WTC11 (cell line): ENCODE measurements around the gene PCSK5. TPM values are rescaled to one million over a fixed set of nuclear protein-coding genes. Genes with fewer than 3 reads are reported as not detected.

ENCODE experiments used
- ATAC-seq: fragments of 200-7000 bp; cut with Tn5 transposase; 2 replicates; pipeline ENCODE4 v1.10.0; 2021; ENCODE audit warnings: mild to moderate bottlenecking, moderate library complexity
- CTCF ChIA-PET: fragments of 300-600 bp; sonication (Branson Sonifier 250); formaldehyde crosslinking; loops from one replicate; lab custom pipeline; 2021; ENCODE audit warnings: antibody characterized with exemption; lab: Charles Lee
- POLR2A ChIA-PET: fragments of 350-600 bp; sonication (Branson Sonifier 250); formaldehyde crosslinking; loops from one replicate; lab custom pipeline; 2021; ENCODE audit warnings: antibody characterized with exemption; lab: Charles Lee
- DNase-seq: peaks from one replicate; pipeline ENCODE4 v3.0.0; 2021; ENCODE audit warnings: low spot score
- H3K27ac Mint-ChIP-seq: 2 replicates; pipeline ENCODE4 v1.8.0; 2021; ENCODE audit warnings: mixed read lengths
- H3K27me3 Mint-ChIP-seq: 2 replicates; pipeline ENCODE4 v1.8.0; 2021; ENCODE audit warnings: low read depth, mild to moderate bottlenecking, moderate library complexity, mixed read lengths
- H3K36me3 Mint-ChIP-seq: 2 replicates; pipeline ENCODE4 v1.8.0; 2021; ENCODE audit warnings: mixed read lengths
- H3K4me1 Mint-ChIP-seq: 2 replicates; pipeline ENCODE4 v1.8.0; 2022; ENCODE audit warnings: mixed read lengths
- H3K4me3 Mint-ChIP-seq: 2 replicates; pipeline ENCODE4 v1.8.0; 2021; ENCODE audit warnings: mild to moderate bottlenecking, moderate library complexity, mixed read lengths
- H3K9me3 Mint-ChIP-seq: 2 replicates; pipeline ENCODE4 v1.8.0; 2021; ENCODE audit warnings: mixed read lengths
- ATF3 ChIP-seq: sonication (generic); formaldehyde crosslinking; conservative IDR thresholded peaks from 2 replicates; pipeline ENCODE4 v1.8.1; 2022; ENCODE audit warnings: mild to moderate bottlenecking, missing genetic modification reagents
- CDX4 ChIP-seq: fragments of 250-450 bp; sonication (Bioruptor Pico); IDR thresholded peaks from 2 replicates; pipeline ENCODE4 v1.9.0; 2021; ENCODE audit warnings: moderate library complexity, mild to moderate bottlenecking, inconsistent platforms, borderline replicate concordance
- FOXP4 ChIP-seq: sonication (generic); formaldehyde crosslinking; IDR thresholded peaks from 2 replicates; pipeline ENCODE4 v1.8.0; 2022; ENCODE audit warnings: mild to moderate bottlenecking, missing genetic modification reagents
- GABPB1 ChIP-seq: sonication (generic); formaldehyde crosslinking; IDR thresholded peaks from 2 replicates; pipeline ENCODE4 v1.8.1; 2023; ENCODE audit warnings: mild to moderate bottlenecking, missing genetic modification reagents
- GRHL2 ChIP-seq: fragments of 250-450 bp; sonication (Bioruptor Pico); IDR thresholded peaks from 2 replicates; pipeline ENCODE4 v1.8.0; 2022; ENCODE audit warnings: mild to moderate bottlenecking, moderate library complexity; ENCODE audit not compliant: insufficient replicate concordance, severe bottlenecking
- HMGA2 ChIP-seq: fragments of 250-450 bp; sonication (Bioruptor Pico); IDR thresholded peaks from 2 replicates; pipeline ENCODE4 v1.4.0; 2021; ENCODE audit warnings: mild to moderate bottlenecking, moderate library complexity
- MXD4 ChIP-seq: fragments of 250-450 bp; sonication (Bioruptor Pico); IDR thresholded peaks from 2 replicates; pipeline ENCODE4 v1.8.0; 2021; ENCODE audit warnings: mild to moderate bottlenecking, moderate library complexity, borderline replicate concordance
- NFATC4 ChIP-seq: fragments of 250-450 bp; sonication (Bioruptor Pico); IDR thresholded peaks from 2 replicates; pipeline ENCODE4 v1.9.0; 2021; ENCODE audit warnings: mild to moderate bottlenecking
- NFYB ChIP-seq: sonication (generic); formaldehyde crosslinking; conservative IDR thresholded peaks from 2 replicates; pipeline ENCODE4 v1.8.0; 2022; ENCODE audit warnings: low read depth, missing genetic modification reagents
- NR3C1 ChIP-seq: sonication (generic); formaldehyde crosslinking; conservative IDR thresholded peaks from 2 replicates; pipeline ENCODE4 v1.8.1; 2023; ENCODE audit warnings: low read depth, mild to moderate bottlenecking, missing genetic modification reagents
- PRDM15 ChIP-seq: sonication (generic); formaldehyde crosslinking; IDR thresholded peaks from 2 replicates; pipeline ENCODE4 v1.8.0; 2022; ENCODE audit warnings: missing genetic modification reagents
- PREB ChIP-seq: sonication (generic); formaldehyde crosslinking; IDR thresholded peaks from 2 replicates; pipeline ENCODE4 v1.8.1; 2022; ENCODE audit warnings: mild to moderate bottlenecking, missing genetic modification reagents, moderate library complexity, borderline replicate concordance
- USF2 ChIP-seq: sonication (generic); formaldehyde crosslinking; IDR thresholded peaks from 2 replicates; pipeline ENCODE4 v1.8.1; 2023; ENCODE audit warnings: mild to moderate bottlenecking, missing genetic modification reagents, moderate library complexity
- ZMAT4 ChIP-seq: fragments of 250-450 bp; sonication (Bioruptor Pico); IDR thresholded peaks from 2 replicates; pipeline ENCODE4 v1.9.0; 2021; ENCODE audit warnings: mild to moderate bottlenecking
- ZNF219 ChIP-seq: sonication (generic); formaldehyde crosslinking; IDR thresholded peaks from 2 replicates; pipeline ENCODE4 v1.8.0; 2023; ENCODE audit warnings: missing genetic modification reagents, mild to moderate bottlenecking, borderline replicate concordance
- ZNF317 ChIP-seq: sonication (generic); formaldehyde crosslinking; IDR thresholded peaks from 2 replicates; pipeline ENCODE4 v1.8.1; 2023; ENCODE audit warnings: low read depth, mild to moderate bottlenecking, moderate library complexity, missing genetic modification reagents, borderline replicate concordance
- ZNF416 ChIP-seq: fragments of 250-450 bp; sonication (Bioruptor Pico); IDR thresholded peaks from 2 replicates; pipeline ENCODE4 v1.9.0; 2021; ENCODE audit warnings: mild to moderate bottlenecking, inconsistent platforms
- ZNF423 ChIP-seq: fragments of 250-450 bp; sonication (Bioruptor Pico); IDR thresholded peaks from 2 replicates; pipeline ENCODE4 v2.1.2; 2022; ENCODE audit warnings: mild to moderate bottlenecking, moderate library complexity
- total RNA-seq: library from RNA; stranded (reverse); gene quantifications from 3 replicates; pipeline ENCODE4 v1.2.3, GENCODE V29; 2021
- TF ChIP-seq, protein P1 (sequence below): fragments of 250-450 bp; sonication (Bioruptor Pico); IDR thresholded peaks from 2 replicates; pipeline ENCODE4 v2.1.2; 2022; ENCODE audit warnings: mild to moderate bottlenecking, moderate library complexity
- TF ChIP-seq, protein P2 (sequence below): sonication (generic); formaldehyde crosslinking; IDR thresholded peaks from 2 replicates; pipeline ENCODE4 v1.8.1; 2023; ENCODE audit warnings: mild to moderate bottlenecking, missing genetic modification reagents, moderate library complexity
- TF ChIP-seq, protein P3 (sequence below): fragments of 200-600 bp; IDR thresholded peaks from 2 replicates; pipeline ENCODE4 v1.8.0; 2022; ENCODE audit warnings: antibody characterized with exemption

The PCSK5 gene
- total RNA-seq, 1 experiment from 2014 or later: 30.6 TPM

- Mint-ChIP-seq H3K9me3 (peaks cover 16% of the 10 kb centered on the region), H3K27ac (no peak overlapping the region), H3K27me3 (no peaks in the 10 kb centered on the region), H3K4me3 (no peak overlapping the region), H3K36me3 (no peaks in the 10 kb centered on the region; the same call in 1 of the 2 replicates), H3K4me1 (0 out of 2 replicates have a peak, but pooled peaks cover 2% of the 10 kb centered on the region)
- no peak for TF ChIP-seq PREB (CRISPR knock-in tag)
- no peak for TF ChIP-seq NR3C1
- no peak for TF ChIP-seq GABPB1 (CRISPR knock-in tag)
- no peak for TF ChIP-seq ZNF416
- no peak for TF ChIP-seq ZNF423
- TF ChIP-seq NFYB: no peak
- TF ChIP-seq ATF3 (CRISPR knock-in tag): no peak
- TF ChIP-seq, protein P1, sequence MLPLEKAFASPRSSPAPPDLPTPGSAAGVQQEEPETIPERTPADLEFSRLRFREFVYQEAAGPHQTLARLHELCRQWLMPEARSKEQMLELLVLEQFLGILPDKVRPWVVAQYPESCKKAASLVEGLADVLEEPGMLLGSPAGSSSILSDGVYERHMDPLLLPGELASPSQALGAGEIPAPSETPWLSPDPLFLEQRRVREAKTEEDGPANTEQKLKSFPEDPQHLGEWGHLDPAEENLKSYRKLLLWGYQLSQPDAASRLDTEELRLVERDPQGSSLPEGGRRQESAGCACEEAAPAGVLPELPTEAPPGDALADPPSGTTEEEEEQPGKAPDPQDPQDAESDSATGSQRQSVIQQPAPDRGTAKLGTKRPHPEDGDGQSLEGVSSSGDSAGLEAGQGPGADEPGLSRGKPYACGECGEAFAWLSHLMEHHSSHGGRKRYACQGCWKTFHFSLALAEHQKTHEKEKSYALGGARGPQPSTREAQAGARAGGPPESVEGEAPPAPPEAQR: no peak
- no peak for TF ChIP-seq FOXP4 (CRISPR knock-in tag)
- no peak for TF ChIP-seq PRDM15
- TF ChIP-seq NFATC4 (CRISPR knock-in tag): no peak
- no peak for TF ChIP-seq ZNF219
- no peak for TF ChIP-seq USF2 (CRISPR knock-in tag)
- TF ChIP-seq ZMAT4: no peak
- no peak; the same call in 1 of the 2 replicates for ATAC-seq
- DNase-seq: no peak
- ChIA-PET CTCF (interaction anchor here (1.6 kb wide), 1 partner anchor 31 kb away, joined by 4 read pairs; no protein-coding TSS in a partner anchor), POLR2A (no interaction called here)
Observed at GRCh38 chr9:76266649-76267283, 376.3 kb downstream of the PCSK5 start.

DNA sequence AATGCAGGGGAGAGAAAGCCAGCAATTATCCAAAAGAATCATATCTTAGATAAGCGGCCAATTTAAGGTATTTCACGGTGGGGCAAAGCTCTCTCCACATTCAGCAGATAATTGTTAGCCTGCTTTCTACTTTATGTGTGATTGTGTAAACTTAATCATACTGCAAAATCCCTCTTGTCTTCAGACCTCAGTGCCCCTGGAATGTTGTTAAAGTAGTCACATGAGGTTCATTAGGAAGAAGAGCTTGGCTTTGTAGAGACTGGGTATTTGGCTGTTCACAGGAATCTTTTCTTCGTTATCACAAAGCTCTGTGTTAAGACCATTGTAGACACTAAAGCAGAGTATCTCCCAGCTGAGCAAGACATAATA lies 376.8 kb downstream of the PCSK5 start:
- H3K4me1 Mint-ChIP-seq: 0 out of 2 replicates have a peak, but pooled peaks cover 2% of the 10 kb centered on the region
- H3K9me3 Mint-ChIP-seq: peaks cover 12% of the 10 kb centered on the region
- H3K36me3 Mint-ChIP-seq: no peaks in the 10 kb centered on the region; the same call in 1 of the 2 replicates
- ChIA-PET CTCF (interaction anchor here (0.6 to 1.6 kb wide), 2 partner anchors 31 to 48 kb away, joined by 3 to 4 read pairs; no protein-coding TSS in a partner anchor), POLR2A (no interaction called here)
- no peak for ATAC-seq
- H3K27ac Mint-ChIP-seq: no peak overlapping the region
- no peak for DNase-seq
- no peak overlapping the region for H3K4me3 Mint-ChIP-seq
- no peaks in the 10 kb centered on the region for H3K27me3 Mint-ChIP-seq
- TF ChIP-seq MXD4 (CRISPR knock-in tag): no peak
- TF ChIP-seq ZMAT4: no peak
- no peak for TF ChIP-seq HMGA2 (CRISPR knock-in tag)
- TF ChIP-seq, protein P2, sequence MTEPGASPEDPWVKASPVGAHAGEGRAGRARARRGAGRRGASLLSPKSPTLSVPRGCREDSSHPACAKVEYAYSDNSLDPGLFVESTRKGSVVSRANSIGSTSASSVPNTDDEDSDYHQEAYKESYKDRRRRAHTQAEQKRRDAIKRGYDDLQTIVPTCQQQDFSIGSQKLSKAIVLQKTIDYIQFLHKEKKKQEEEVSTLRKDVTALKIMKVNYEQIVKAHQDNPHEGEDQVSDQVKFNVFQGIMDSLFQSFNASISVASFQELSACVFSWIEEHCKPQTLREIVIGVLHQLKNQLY (CRISPR knock-in tag): no peak
- no peak for TF ChIP-seq ZNF317 (CRISPR knock-in tag)
- no peak for TF ChIP-seq CDX4 (CRISPR knock-in tag)
- TF ChIP-seq, protein P3, sequence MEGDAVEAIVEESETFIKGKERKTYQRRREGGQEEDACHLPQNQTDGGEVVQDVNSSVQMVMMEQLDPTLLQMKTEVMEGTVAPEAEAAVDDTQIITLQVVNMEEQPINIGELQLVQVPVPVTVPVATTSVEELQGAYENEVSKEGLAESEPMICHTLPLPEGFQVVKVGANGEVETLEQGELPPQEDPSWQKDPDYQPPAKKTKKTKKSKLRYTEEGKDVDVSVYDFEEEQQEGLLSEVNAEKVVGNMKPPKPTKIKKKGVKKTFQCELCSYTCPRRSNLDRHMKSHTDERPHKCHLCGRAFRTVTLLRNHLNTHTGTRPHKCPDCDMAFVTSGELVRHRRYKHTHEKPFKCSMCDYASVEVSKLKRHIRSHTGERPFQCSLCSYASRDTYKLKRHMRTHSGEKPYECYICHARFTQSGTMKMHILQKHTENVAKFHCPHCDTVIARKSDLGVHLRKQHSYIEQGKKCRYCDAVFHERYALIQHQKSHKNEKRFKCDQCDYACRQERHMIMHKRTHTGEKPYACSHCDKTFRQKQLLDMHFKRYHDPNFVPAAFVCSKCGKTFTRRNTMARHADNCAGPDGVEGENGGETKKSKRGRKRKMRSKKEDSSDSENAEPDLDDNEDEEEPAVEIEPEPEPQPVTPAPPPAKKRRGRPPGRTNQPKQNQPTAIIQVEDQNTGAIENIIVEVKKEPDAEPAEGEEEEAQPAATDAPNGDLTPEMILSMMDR: no peak
- TF ChIP-seq GRHL2 (CRISPR knock-in tag): no peak
